ENCODE results near the gene PLPP2.

PLPP2 gene

GRCh38 chr19:307111-307531 lies 15.9 kb upstream of the PLPP2 start:
- no peak overlapping the region for H3K27ac Mint-ChIP-seq
- no peaks in the 10 kb centered on the region for H3K9me3 Mint-ChIP-seq
- DNase-seq = no peak
- no peak overlapping the region for H3K4me3 Mint-ChIP-seq
- H3K27me3 Mint-ChIP-seq = no peaks in the 10 kb centered on the region
- no peak for ATAC-seq
- no peaks in the 10 kb centered on the region for H3K4me1 Mint-ChIP-seq

GRCh38 chr19:306151-306900 lies 15.1 kb upstream of the PLPP2 start:
- ATAC-seq (peak; percentile 63), DNase-seq (no peak)
- Mint-ChIP-seq H3K27me3 (no peaks in the 10 kb centered on the region), H3K4me1 (no peaks in the 10 kb centered on the region), H3K4me3 (no peak overlapping the region), H3K9me3 (no peaks in the 10 kb centered on the region), H3K27ac (no peak overlapping the region)

DNA sequence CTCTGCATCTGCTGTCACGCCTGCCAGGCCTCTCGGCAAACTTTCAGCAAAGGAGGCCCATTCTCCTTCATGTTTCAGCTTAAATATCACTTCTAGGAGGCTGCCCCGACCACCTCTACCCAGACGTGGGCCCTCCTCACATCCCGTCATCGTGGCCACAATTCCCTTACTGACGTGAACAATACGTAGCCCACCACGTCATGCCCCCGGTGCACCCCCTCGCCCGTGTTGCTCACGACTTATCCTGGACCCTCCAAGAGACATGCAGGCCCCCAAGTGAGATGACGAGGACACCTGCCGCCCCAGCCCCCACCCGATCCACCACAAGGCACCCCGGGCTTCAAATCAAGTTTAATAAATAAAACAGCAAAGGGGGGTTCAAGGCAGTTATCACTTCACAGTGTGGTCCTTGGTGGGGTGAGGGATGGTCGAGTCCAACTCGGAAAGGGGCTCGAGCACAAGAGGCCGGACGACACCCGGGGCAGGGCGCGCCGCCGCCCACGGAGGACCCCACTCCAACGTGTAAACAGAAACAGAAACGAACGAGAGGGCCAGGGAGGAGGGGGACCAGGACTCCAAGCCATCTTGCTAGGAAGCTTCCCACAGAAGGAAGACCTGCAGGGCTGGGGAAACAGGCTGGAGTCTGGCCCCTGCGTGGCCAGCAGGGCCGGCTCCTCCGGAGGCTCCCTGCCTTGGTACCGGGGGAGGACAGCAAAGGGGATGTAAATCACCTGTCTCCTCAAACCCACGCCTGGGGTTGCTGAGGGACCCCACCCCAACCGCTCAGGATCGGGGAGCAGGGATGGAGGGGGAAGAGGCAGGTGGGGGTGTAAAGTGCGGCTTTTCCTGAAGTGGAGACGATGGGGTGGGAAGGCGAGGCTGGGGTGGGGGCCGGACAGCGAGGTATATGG lies 14.3 kb upstream of the PLPP2 start:
- no peak overlapping the region for H3K27ac Mint-ChIP-seq
- no peaks in the 10 kb centered on the region for H3K4me1 Mint-ChIP-seq
- H3K4me3 Mint-ChIP-seq = no peak overlapping the region
- no peaks in the 10 kb centered on the region for H3K27me3 Mint-ChIP-seq
- no peaks in the 10 kb centered on the region for H3K9me3 Mint-ChIP-seq
- ATAC-seq = no peak
- DNase-seq = no peak

GRCh38 chr19:296476-297225 lies 5.4 kb upstream of the PLPP2 start:
- Mint-ChIP-seq H3K27ac (no peak overlapping the region), H3K9me3 (no peaks in the 10 kb centered on the region), H3K4me1 (peaks cover 18% of the 10 kb centered on the region), H3K27me3 (peaks cover 41% of the 10 kb centered on the region), H3K4me3 (no peak overlapping the region)
- ATAC-seq = no peak
- DNase-seq = no peak

DNA sequence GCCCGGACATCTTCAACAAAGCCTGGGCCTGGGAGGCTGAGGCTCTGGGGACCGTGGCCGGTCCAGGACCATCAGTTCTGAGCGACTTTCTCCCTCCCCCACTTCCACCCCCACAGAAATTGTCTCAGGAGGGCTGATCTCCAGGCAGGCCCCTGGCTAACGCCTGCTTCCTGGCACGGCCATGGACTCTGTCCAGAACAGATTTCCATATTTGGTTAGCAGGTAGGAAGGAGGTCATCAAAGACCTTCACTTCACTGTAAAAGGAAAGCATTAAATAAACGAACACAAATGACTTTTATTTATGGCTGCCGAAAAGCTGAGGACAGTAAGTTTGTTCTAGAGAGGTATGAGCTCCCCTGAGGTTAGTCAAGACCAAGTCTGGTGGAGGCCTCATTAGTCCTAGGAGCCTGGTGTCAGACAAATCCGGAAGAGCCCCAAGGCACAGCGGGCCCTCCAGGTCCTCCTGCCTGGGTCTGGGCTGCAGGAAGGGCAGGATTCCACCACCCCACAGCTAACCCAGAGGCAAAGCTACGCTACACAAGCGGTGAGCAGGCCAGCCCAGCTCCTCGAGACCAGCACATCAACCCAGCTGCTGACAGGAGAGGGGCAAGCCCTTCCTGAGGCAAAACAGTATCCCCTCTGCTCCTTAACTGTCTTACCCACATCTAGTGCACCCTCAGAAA lies 4.6 kb upstream of the PLPP2 start:
- no peak for ATAC-seq
- Mint-ChIP-seq H3K9me3 (no peaks in the 10 kb centered on the region), H3K4me3 (no peak overlapping the region), H3K27ac (no peak overlapping the region), H3K27me3 (peaks cover 41% of the 10 kb centered on the region), H3K4me1 (peaks cover 18% of the 10 kb centered on the region)
- DNase-seq = no peak

DNA sequence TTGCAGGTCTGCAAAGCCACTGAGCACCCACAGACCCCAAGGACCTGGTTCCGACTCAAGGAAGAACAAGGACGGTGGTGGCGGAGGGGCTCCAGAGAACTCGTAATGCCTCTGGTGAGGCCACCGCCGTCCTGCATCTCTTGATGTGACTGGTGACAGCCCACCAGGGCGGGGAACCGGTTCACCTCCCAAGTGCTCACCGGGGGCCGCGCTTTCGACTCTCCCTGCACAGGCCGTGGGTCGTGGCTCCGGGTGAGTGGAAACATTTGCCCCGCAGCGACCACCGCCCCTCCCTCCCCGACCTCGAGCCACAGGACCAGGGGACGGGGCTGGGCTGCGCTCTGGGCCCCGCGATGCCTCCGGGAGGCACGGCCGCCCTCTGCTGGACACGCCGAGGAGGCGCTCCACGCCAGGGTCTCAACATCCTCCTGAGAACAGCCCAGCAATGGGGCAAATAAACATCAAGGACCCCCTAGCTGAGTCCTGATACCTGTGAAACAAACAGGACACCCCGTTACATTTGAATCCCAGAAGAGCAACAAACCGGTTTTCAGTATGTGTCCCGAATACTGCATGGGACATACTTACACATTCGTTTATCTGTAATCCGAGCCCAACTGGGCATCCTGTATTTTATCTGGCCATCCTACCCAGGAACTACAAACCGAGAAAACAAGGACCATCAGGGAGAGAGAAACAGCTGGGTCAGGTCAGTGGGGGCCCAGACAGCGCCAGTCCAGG lies 3.9 kb upstream of the PLPP2 start:
- Mint-ChIP-seq H3K9me3 (no peaks in the 10 kb centered on the region), H3K4me1 (peaks cover 18% of the 10 kb centered on the region), H3K4me3 (peak overlapping the region in 1 of 2 donors; percentile 50), H3K27ac (peak overlapping the region in 1 of 2 donors; percentile 12), H3K27me3 (peaks cover 47% of the 10 kb centered on the region)
- DNase-seq (peak; percentile 50 to 64), ATAC-seq (peak; percentile 79)

DNA sequence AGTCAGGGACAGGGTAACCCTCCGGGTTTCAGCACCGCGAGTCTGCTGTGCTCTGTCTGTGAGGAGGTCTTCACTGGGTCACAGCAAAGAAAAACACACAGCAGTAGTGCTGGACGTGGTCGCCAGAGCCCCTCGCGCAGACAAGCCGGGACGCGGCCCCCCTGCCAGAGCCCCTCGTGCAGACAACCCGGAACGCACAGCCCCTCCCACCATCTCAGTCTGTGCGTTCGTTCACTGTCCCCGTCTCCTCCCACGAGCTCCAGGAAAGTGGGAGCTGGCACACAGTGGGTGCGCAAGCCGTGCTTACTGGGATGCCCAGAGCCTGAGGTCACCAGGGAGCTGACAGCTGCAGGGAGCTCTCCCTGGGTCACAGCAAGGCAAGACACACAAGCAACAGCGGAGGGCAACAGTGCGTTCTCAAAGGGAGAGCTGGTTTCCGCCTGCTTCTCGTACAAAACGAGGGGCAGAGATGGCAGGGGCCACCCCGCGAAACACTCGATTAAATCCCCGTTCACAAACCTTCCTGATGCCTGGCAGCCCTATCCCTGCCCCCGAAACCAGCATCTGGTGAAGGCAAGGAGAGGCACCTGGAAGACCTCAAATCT lies 3.2 kb upstream of the PLPP2 start:
- DNase-seq = no peak
- Mint-ChIP-seq H3K9me3 (no peaks in the 10 kb centered on the region), H3K4me3 (peak overlapping the region in 1 of 2 donors; percentile 50), H3K4me1 (peaks cover 18% of the 10 kb centered on the region), H3K27me3 (peaks cover 53% of the 10 kb centered on the region), H3K27ac (no peak overlapping the region)
- no peak for ATAC-seq

- peaks cover 18% of the 10 kb centered on the region for H3K4me1 Mint-ChIP-seq
- H3K27me3 Mint-ChIP-seq = peaks cover 62% of the 10 kb centered on the region
- DNase-seq (no peak), ATAC-seq (no peak)
- H3K9me3 Mint-ChIP-seq = no peaks in the 10 kb centered on the region
- no peak overlapping the region for H3K4me3 Mint-ChIP-seq
- no peak overlapping the region for H3K27ac Mint-ChIP-seq
Observed at GRCh38 chr19:293436-294110, 2.4 kb upstream of the PLPP2 start.

GRCh38 chr19:292951-293350 lies 1.7 kb upstream of the PLPP2 start:
- Mint-ChIP-seq H3K4me1 (peaks cover 18% of the 10 kb centered on the region), H3K27ac (no peak overlapping the region), H3K4me3 (no peak overlapping the region), H3K27me3 (peaks cover 68% of the 10 kb centered on the region), H3K9me3 (no peaks in the 10 kb centered on the region)
- DNase-seq = no peak
- ATAC-seq = no peak

DNA sequence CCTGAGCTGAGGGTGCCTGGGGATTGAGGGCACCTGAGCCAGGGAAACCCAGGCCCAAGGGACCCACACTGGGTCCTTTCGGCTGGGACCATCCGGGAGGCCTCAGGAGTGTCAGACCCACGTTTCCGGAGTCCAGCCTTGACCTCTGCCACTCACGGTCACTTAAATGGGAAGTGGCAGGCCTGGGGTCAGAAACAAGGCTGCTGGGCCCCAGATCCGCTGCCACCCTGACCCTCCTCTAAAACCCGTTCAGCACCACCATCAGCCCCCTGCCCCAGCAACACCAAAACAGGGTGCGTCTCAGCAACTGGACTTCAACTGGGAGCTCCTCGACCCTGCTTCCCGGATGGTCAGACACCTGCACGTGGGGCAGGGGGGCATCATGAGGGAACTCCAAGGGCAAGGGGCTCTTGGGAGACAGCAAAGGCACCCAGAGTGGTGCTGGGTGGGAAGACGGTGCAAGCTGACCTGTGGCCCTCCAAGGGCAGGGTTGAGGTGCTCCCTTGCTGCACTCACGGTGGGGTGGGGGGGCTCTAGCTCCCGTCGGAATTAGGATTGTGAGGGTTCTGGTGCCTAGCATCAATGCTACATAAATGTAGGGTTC lies 1.2 kb upstream of the PLPP2 start:
- no peak for ATAC-seq
- DNase-seq = no peak
- Mint-ChIP-seq H3K4me1 (peaks cover 18% of the 10 kb centered on the region), H3K27me3 (peaks cover 74% of the 10 kb centered on the region), H3K4me3 (no peak overlapping the region), H3K27ac (no peak overlapping the region), H3K9me3 (no peaks in the 10 kb centered on the region)

DNA sequence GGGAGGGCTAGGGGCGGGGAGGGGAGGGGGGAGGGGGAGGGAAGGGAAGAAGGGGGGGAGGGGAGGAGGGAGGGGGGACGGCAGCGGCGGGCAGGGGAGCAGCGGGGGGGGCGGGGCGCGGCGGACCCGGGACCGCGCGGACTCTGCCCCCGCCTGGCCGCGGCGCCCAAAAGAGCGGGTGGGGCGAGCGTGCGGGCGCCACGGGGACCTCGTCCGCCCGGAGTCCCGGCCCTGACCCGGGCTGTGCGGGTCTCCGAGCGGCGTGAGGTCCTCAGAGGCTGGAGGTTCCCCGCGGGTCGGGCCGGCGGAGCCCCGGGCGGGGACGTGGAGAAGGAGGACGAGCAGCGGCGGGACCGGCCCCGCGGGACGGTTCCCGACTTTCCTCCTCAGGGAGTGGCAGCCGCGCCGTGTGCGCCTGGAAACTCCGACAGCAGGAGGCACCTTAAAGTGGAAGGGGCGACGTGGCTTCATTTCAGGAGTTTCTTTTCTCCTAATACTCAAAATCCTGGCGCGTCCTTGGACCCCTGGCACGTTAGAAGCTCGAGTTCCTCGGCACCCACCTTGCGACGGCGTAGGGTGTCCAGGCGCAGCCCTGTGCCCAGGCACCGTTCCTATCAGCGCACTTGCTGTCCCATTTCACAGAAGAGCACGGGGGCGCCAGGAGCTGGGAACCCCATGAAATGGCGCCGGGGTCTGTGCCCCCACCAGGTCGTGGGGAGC lies 518 bp upstream of the PLPP2 start:
- no peak for ATAC-seq

GRCh38 chr19:290372-291005 lies 714 bp downstream of the PLPP2 start:
- DNase-seq = no peak
- Mint-ChIP-seq H3K27me3 (peaks cover 72% of the 10 kb centered on the region), H3K27ac (no peak overlapping the region), H3K9me3 (no peaks in the 10 kb centered on the region), H3K4me3 (peak overlapping the region in 1 of 2 donors; percentile 57), H3K4me1 (peaks cover 18% of the 10 kb centered on the region)
- peak; percentile 11 for ATAC-seq

More for the DNA sequence above, 518 bp upstream of the PLPP2 start:
- DNase-seq = no peak
- Mint-ChIP-seq H3K4me3 (peak overlapping the region in 1 of 2 donors; percentile 21), H3K27me3 (peaks cover 75% of the 10 kb centered on the region), H3K4me1 (peaks cover 18% of the 10 kb centered on the region), H3K9me3 (no peaks in the 10 kb centered on the region), H3K27ac (no peak overlapping the region)

Data from stimulated activated naive CD8-positive, alpha-beta T cell treated with anti-CD3 and anti-CD28 coated beads, Interleukin-15, amount 100 ng/mL, for 72 hours (primary cell).